Liver (tissue), 9 donors: Measurements from ENCODE around the gene PNPLA1. TPM values are rescaled to one million over a fixed set of nuclear protein-coding genes. Genes with fewer than 3 reads are reported as not detected.

Experiments used
- DNase-seq: peaks from one replicate; pipeline ENCODE4 v3.0.0-alpha.2; 2017; ENCODE audit warnings: low spot score
- H3K27ac ChIP-seq, 2 donors: one replicate each; pipeline ENCODE4 v1.7.0; 2013; ENCODE audit warnings: inconsistent platforms in 2 of 2, low read length in 2 of 2, control low read depth in 1 of 2, low read depth in 1 of 2, mild to moderate bottlenecking in 1 of 2
- H3K27me3 ChIP-seq, 4 donors: one replicate each; pipeline versions ENCODE4 v1.6.1 to v1.7.0; 2013; ENCODE audit warnings: low read length in 3 of 4, inconsistent platforms in 1 of 4, mild to moderate bottlenecking in 1 of 4, moderate library complexity in 1 of 4; ENCODE audit not compliant: control insufficient read depth in 4 of 4, insufficient read depth in 4 of 4
- H3K36me3 ChIP-seq, 4 donors: one replicate each; pipeline versions ENCODE4 v1.6.1 to v1.7.0; 2013; ENCODE audit warnings: low read length in 3 of 4, mild to moderate bottlenecking in 3 of 4, low read depth in 1 of 4, moderate library complexity in 1 of 4; ENCODE audit not compliant: control insufficient read depth in 4 of 4, insufficient read depth in 3 of 4
- H3K4me1 ChIP-seq, 4 donors: one replicate each; pipeline versions ENCODE4 v1.6.1 to v1.7.0; 2013; ENCODE audit warnings: low read length in 3 of 4, mild to moderate bottlenecking in 3 of 4, moderate library complexity in 1 of 4; ENCODE audit not compliant: control insufficient read depth in 4 of 4, insufficient read depth in 4 of 4
- H3K4me3 ChIP-seq, 3 donors: one replicate each; pipeline versions ENCODE4 v1.6.1 to v1.7.0; 2013; ENCODE audit warnings: low read length in 3 of 3, control low read depth in 1 of 3, low read depth in 1 of 3, mild to moderate bottlenecking in 1 of 3
- H3K9ac ChIP-seq, 2 donors: one replicate each; pipeline ENCODE4 v1.7.0; 2013; ENCODE audit warnings: low read length in 2 of 2, mild to moderate bottlenecking in 2 of 2, moderate library complexity in 2 of 2, control low read depth in 1 of 2, low read depth in 1 of 2
- H3K9me3 ChIP-seq, 4 donors: one replicate each; pipeline versions ENCODE4 v1.6.1 to v1.7.0; 2013; ENCODE audit warnings: low read length in 3 of 4; ENCODE audit not compliant: control insufficient read depth in 4 of 4
- EGR1 ChIP-seq, 2 donors: IDR thresholded peaks; 2 replicates each; pipeline ENCODE4 v1.6.1; 2016 to 2018; ENCODE audit warnings: antibody characterized with exemption in 2 of 2, low read depth in 2 of 2
- FOXA1 ChIP-seq: IDR thresholded peaks from 2 replicates; pipeline ENCODE4 v1.6.1; 2016; ENCODE audit warnings: antibody characterized with exemption
- FOXA2 ChIP-seq: IDR thresholded peaks from 2 replicates; pipeline ENCODE4 v1.6.1; 2016; ENCODE audit warnings: antibody characterized with exemption
- GABPA ChIP-seq, 2 donors: IDR thresholded peaks in 1 of 2; conservative IDR thresholded peaks in 1 of 2; 2 replicates each; pipeline ENCODE4 v1.6.1; 2016; ENCODE audit warnings: antibody characterized with exemption in 2 of 2, mild to moderate bottlenecking in 1 of 2, moderate library complexity in 1 of 2
- HNF4A ChIP-seq, 2 donors: conservative IDR thresholded peaks; 2 replicates each; pipeline ENCODE4 v1.6.1; 2016; ENCODE audit warnings: antibody characterized with exemption in 2 of 2, mild to moderate bottlenecking in 2 of 2
- HNF4G ChIP-seq: IDR thresholded peaks from 2 replicates; pipeline ENCODE4 v1.6.1; 2016; ENCODE audit warnings: antibody characterized with exemption
- JUND ChIP-seq, 2 donors: IDR thresholded peaks; 2 replicates each; pipeline ENCODE4 v1.6.1; 2016; ENCODE audit warnings: antibody characterized with exemption in 2 of 2
- NR2F2 ChIP-seq: IDR thresholded peaks from 2 replicates; pipeline ENCODE4 v1.6.1; 2016; ENCODE audit warnings: antibody characterized with exemption
- RAD21 ChIP-seq, 2 donors: IDR thresholded peaks; 2 replicates each; pipeline ENCODE4 v1.6.1; 2016; ENCODE audit warnings: antibody characterized with exemption in 2 of 2, mild to moderate bottlenecking in 2 of 2
- REST ChIP-seq: IDR thresholded peaks from 2 replicates; pipeline ENCODE4 v1.6.1; 2016; ENCODE audit warnings: antibody characterized with exemption, mild to moderate bottlenecking
- RXRA ChIP-seq, 2 donors: IDR thresholded peaks; 2 replicates each; pipeline ENCODE4 v1.6.1; 2017 to 2018; ENCODE audit warnings: antibody characterized with exemption in 2 of 2, mild to moderate bottlenecking in 1 of 2
- SP1 ChIP-seq: IDR thresholded peaks from 2 replicates; pipeline ENCODE4 v1.6.1; 2018; ENCODE audit warnings: antibody characterized with exemption, mild to moderate bottlenecking
- TAF1 ChIP-seq: conservative IDR thresholded peaks from 2 replicates; pipeline ENCODE4 v1.6.1; 2016; ENCODE audit warnings: antibody characterized with exemption, mild to moderate bottlenecking
- YY1 ChIP-seq: IDR thresholded peaks from 2 replicates; pipeline ENCODE4 v1.6.1; 2016; ENCODE audit warnings: antibody characterized with exemption, mild to moderate bottlenecking
- WGBS: extraction: QIAGEN DNeasy Blood & Tissue Kit; methylation state at CpG from one replicate; pipeline ENCODE4 v1.1.7; 2013; 5-methylcytosine and 5-hydroxymethylcytosine counted together
- polyA plus RNA-seq, 2 donors: library from polyadenylated mRNA; stranded (reverse) in 1 of 2; unstranded in 1 of 2; fragments of 200-250 nt in 1 of 2; fragments of >200 nt in 1 of 2; fragmentation: Nextera tagmentation in 1 of 2; extraction: Ambion mirVana in 1 of 2; gene quantifications; one replicate each; pipeline versions ENCODE4 v1.2.1 to v1.2.3, GENCODE V29; 2013 to 2015
- total RNA-seq, 2 donors: library from RNA; depleted of rRNA; stranded (reverse); fragments of >200 nt; gene quantifications; one replicate each; pipeline ENCODE4 v1.2.3, GENCODE V29; 2014
- TF ChIP-seq, protein P1 (sequence below): IDR thresholded peaks from 2 replicates; pipeline ENCODE4 v1.6.1; 2016; ENCODE audit warnings: antibody characterized with exemption
- TF ChIP-seq, protein P2 (sequence below): IDR thresholded peaks from 2 replicates; pipeline ENCODE4 v1.6.1; 2016; ENCODE audit warnings: antibody characterized with exemption
- TF ChIP-seq, protein P3 (sequence below): fragments of 150-350 bp; IDR thresholded peaks from 2 replicates; pipeline ENCODE4 v1.5.1; 2017; ENCODE audit warnings: improper control_type of control experiment, low read depth, low read length; ENCODE audit not compliant: missing input control
- TF ChIP-seq, protein P4 (sequence below): IDR thresholded peaks from 2 replicates; pipeline ENCODE4 v1.6.1; 2016; ENCODE audit warnings: antibody characterized with exemption
- donor health status: healthy.
- donor health status: healthy.
- donor health status: healthy.
- donor health status: healthy.
- donor health status: healthy.

PNPLA1 gene
- total and polyA plus RNA-seq, 4 donors = 0.07 to 0.14 (median 0.08) TPM; not detected in 1

GRCh38 chr6:36312854-36313648, 43.2 kb downstream of the PNPLA1 start:
- no peak overlapping the region for H3K27ac ChIP-seq
- TF ChIP-seq REST = no peak
- TF ChIP-seq NR2F2 = no peak
- TF ChIP-seq, protein P1, sequence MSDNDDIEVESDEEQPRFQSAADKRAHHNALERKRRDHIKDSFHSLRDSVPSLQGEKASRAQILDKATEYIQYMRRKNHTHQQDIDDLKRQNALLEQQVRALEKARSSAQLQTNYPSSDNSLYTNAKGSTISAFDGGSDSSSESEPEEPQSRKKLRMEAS = no peak
- TF ChIP-seq EGR1 (IDR thresholded peaks at IDR 0.05; ENCODE audit: low read depth in 2 of 2) = no peak
- TF ChIP-seq, protein P2, sequence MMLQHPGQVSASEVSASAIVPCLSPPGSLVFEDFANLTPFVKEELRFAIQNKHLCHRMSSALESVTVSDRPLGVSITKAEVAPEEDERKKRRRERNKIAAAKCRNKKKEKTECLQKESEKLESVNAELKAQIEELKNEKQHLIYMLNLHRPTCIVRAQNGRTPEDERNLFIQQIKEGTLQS = no peak
- TF ChIP-seq SP1 = no peak
- TF ChIP-seq GABPA (IDR thresholded peaks at IDR 0.05 in 1 of 2, conservative IDR thresholded peaks at IDR 0.05 in 1 of 2) = no peak
- no peak for TF ChIP-seq FOXA2
- TF ChIP-seq, protein P3, sequence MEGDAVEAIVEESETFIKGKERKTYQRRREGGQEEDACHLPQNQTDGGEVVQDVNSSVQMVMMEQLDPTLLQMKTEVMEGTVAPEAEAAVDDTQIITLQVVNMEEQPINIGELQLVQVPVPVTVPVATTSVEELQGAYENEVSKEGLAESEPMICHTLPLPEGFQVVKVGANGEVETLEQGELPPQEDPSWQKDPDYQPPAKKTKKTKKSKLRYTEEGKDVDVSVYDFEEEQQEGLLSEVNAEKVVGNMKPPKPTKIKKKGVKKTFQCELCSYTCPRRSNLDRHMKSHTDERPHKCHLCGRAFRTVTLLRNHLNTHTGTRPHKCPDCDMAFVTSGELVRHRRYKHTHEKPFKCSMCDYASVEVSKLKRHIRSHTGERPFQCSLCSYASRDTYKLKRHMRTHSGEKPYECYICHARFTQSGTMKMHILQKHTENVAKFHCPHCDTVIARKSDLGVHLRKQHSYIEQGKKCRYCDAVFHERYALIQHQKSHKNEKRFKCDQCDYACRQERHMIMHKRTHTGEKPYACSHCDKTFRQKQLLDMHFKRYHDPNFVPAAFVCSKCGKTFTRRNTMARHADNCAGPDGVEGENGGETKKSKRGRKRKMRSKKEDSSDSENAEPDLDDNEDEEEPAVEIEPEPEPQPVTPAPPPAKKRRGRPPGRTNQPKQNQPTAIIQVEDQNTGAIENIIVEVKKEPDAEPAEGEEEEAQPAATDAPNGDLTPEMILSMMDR = no peak
- no peak for TF ChIP-seq RXRA (IDR thresholded peaks at IDR 0.05)
- no peak for TF ChIP-seq HNF4G
- no peak for TF ChIP-seq HNF4A (conservative IDR thresholded peaks at IDR 0.05)
- TF ChIP-seq, protein P4, sequence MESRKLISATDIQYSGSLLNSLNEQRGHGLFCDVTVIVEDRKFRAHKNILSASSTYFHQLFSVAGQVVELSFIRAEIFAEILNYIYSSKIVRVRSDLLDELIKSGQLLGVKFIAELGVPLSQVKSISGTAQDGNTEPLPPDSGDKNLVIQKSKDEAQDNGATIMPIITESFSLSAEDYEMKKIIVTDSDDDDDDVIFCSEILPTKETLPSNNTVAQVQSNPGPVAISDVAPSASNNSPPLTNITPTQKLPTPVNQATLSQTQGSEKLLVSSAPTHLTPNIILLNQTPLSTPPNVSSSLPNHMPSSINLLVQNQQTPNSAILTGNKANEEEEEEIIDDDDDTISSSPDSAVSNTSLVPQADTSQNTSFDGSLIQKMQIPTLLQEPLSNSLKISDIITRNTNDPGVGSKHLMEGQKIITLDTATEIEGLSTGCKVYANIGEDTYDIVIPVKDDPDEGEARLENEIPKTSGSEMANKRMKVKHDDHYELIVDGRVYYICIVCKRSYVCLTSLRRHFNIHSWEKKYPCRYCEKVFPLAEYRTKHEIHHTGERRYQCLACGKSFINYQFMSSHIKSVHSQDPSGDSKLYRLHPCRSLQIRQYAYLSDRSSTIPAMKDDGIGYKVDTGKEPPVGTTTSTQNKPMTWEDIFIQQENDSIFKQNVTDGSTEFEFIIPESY = no peak
- no peak for TF ChIP-seq RAD21 (IDR thresholded peaks at IDR 0.05)
- no peak for TF ChIP-seq YY1
- no peak for TF ChIP-seq JUND (IDR thresholded peaks at IDR 0.05)
- TF ChIP-seq TAF1 = no peak
- TF ChIP-seq FOXA1 = no peak
- no peaks in the 10 kb centered on the region for H3K4me1 ChIP-seq
- DNase-seq = no peak
- WGBS = 71% methylated on average over 8 of the region's 8 CpGs
- H3K36me3 ChIP-seq = no peaks in the 10 kb centered on the region
- H3K4me3 ChIP-seq = no peak overlapping the region
- H3K27me3 ChIP-seq = no peaks in the 10 kb centered on the region
- no peak overlapping the region for H3K9ac ChIP-seq
- no peaks in the 10 kb centered on the region for H3K9me3 ChIP-seq
